GM19035 (cell line): ENCODE results near the gene PROZ.

Source experiments
- ATAC-seq: cut with Tn5 transposase; IDR thresholded peaks from one replicate; pipeline ENCODE4 v1.9.1; 2021; ENCODE audit not compliant: unreplicated experiment

The PROZ gene

GRCh38 chr13:113119166-113119821 is 39.2 kb upstream of the PROZ start:
- ATAC-seq, result no peak

GRCh38 chr13:113119822-113120189 is 38.6 kb upstream of the PROZ start:
- no peak for ATAC-seq

GRCh38 chr13:113120300-113121182 is 37.9 kb upstream of the PROZ start:
- no peak for ATAC-seq

- ATAC-seq, result no peak
Measured at GRCh38 chr13:113121183-113121927, 37.1 kb upstream of the PROZ start.

- ATAC-seq, result no peak
Measured at GRCh38 chr13:113121928-113122471, 36.4 kb upstream of the PROZ start.

- ATAC-seq, result no peak
Measured at GRCh38 chr13:113122550-113123225, 35.8 kb upstream of the PROZ start, which contains the start of gene F10. Gene F10 (plus strand): TSS chr13:113122799. CDS start chr13:113122856, 57 bp downstream.

GRCh38 chr13:113123226-113124201 is 34.9 kb upstream of the PROZ start:
- ATAC-seq, result no peak

GRCh38 chr13:113124211-113124970 is 34.1 kb upstream of the PROZ start:
- ATAC-seq, result no peak

GRCh38 chr13:113125506-113126264 is 32.8 kb upstream of the PROZ start:
- ATAC-seq, result no peak

GRCh38 chr13:113126265-113127150 is 31.9 kb upstream of the PROZ start:
- no peak for ATAC-seq

- no peak for ATAC-seq
Measured at GRCh38 chr13:113129480-113129879, 29.0 kb upstream of the PROZ start.

GRCh38 chr13:113129921-113130750 is 28.3 kb upstream of the PROZ start:
- no peak for ATAC-seq

- no peak for ATAC-seq
Measured at GRCh38 chr13:113135281-113135760, 23.1 kb upstream of the PROZ start.

GRCh38 chr13:113137691-113138298 is 20.7 kb upstream of the PROZ start:
- no peak for ATAC-seq

GRCh38 chr13:113138792-113139551 is 19.5 kb upstream of the PROZ start:
- no peak for ATAC-seq
